Measurements from ENCODE around the gene RGSL1. TPM values are rescaled to one million over a fixed set of nuclear protein-coding genes. Genes with fewer than 3 reads are reported as not detected.

The RGSL1 gene
- total and polyA plus RNA-seq, 2 experiments from 2014 or later: not detected

DNA sequence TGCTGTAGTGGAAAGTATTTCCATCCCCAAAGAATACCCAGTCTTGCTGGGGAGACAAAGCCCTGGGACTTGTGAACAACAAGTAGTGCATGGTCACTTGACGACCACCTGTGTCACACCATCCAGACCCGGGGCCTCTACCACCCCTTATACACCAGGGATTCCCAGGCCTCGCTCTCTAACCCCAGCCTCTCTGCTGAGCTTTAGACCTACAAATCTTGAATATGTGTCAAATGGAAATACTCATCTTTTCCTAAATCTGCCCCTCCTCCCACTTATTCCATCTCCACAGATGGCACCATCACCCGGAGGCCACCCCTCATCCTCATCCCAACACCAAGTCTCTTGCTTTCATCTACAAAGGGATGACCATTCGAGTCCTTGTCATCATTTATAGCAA lies 140.0 kb downstream of the RGSL1 start:
- H2AFZ ChIP-seq: no peak overlapping the region
- H3K27ac ChIP-seq: peak overlapping the region; percentile 97
- H3K4me3 ChIP-seq: no peak overlapping the region
- H3K9me3 ChIP-seq (ENCODE audit: low read depth): no peaks in the 10 kb centered on the region
- H3K4me2 ChIP-seq: no peak overlapping the region
- peaks cover 2% of the 10 kb centered on the region for H3K4me1 ChIP-seq (ENCODE audit: insufficient read depth)
- no peaks in the 10 kb centered on the region for H3K9me2 ChIP-seq (replicated peaks; ENCODE audit: insufficient read depth)
- H3K36me3 ChIP-seq (replicated peaks; ENCODE audit: insufficient read depth, low read depth): no peaks in the 10 kb centered on the region
- H3K27me3 ChIP-seq: no peaks in the 10 kb centered on the region
- whole genome bisulfite sequencing (ENCODE audit: low lambda C conversion rate, missing lambda C conversion rate): 93% methylated on average over 5 of the region's 5 CpGs
- H4K20me1 ChIP-seq (ENCODE audit: insufficient read depth, poor library complexity, severe bottlenecking): no peaks in the 10 kb centered on the region
- TF ChIP-seq EZH2 (IDR thresholded peaks at IDR 0.05; ENCODE audit: borderline replicate concordance) (no peak), EZH2phosphoT487 (IDR thresholded peaks at IDR 0.05; ENCODE audit: low read depth, severe bottlenecking, unreplicated experiment) (no peak)
- TF ChIP-seq, protein P1, sequence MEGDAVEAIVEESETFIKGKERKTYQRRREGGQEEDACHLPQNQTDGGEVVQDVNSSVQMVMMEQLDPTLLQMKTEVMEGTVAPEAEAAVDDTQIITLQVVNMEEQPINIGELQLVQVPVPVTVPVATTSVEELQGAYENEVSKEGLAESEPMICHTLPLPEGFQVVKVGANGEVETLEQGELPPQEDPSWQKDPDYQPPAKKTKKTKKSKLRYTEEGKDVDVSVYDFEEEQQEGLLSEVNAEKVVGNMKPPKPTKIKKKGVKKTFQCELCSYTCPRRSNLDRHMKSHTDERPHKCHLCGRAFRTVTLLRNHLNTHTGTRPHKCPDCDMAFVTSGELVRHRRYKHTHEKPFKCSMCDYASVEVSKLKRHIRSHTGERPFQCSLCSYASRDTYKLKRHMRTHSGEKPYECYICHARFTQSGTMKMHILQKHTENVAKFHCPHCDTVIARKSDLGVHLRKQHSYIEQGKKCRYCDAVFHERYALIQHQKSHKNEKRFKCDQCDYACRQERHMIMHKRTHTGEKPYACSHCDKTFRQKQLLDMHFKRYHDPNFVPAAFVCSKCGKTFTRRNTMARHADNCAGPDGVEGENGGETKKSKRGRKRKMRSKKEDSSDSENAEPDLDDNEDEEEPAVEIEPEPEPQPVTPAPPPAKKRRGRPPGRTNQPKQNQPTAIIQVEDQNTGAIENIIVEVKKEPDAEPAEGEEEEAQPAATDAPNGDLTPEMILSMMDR (IDR thresholded peaks at IDR 0.05; ENCODE audit: poor library complexity): no peak
- no peaks in the 10 kb centered on the region for H3K79me2 ChIP-seq
- DNase-seq (ENCODE audit: low spot score): no peak

DNA sequence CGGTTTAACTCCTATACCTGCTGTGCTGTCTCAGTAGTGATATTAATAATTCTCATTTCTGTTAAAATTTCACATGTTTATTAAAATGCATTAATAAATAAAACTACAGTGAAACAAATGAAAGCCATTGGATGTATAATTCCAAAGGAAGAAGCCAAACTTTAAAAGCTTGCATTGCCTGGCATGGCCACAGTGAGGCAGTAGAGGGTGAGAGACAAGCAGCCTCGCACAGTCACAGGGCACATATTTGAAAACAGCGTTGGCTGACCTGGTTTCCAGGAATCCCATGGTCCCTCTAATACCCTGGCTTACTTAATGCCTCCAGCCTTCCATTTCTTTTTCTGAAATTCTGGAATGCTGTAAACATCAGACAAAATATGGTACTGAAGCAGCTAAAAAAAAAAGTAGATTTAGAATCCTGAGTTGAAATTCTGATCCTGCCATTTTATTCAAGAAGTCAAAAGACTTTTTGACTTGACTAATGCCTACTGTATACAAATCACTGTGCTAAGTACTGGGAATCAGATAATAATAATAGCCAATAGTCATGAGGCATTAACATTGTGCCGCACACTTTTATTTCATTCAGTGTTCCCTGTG lies 145.8 kb downstream of the RGSL1 start:
- H3K9me3 ChIP-seq (ENCODE audit: low read depth): no peaks in the 10 kb centered on the region
- peak; percentile 80 for DNase-seq (ENCODE audit: low spot score)

DNA sequence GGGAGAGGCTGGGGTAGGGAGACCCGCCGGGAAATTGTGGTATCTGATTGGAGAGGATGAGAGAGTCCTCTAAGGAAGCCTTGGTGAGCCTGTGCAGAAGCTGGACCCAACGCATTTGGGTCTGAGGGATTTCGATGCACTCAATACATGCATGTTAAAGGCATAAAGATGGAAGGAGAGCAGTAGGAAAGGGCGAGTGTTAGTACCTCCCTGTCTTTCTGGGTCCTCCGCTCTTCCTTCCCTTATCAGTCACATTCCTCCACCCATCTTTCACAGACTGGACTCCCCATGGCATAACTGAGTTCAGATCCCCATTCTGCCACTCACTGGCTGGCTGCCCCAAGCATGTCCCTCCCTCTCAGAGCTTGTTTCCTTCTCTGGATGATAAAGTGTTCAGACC lies 147.0 kb downstream of the RGSL1 start:
- Histone ChIP-seq H3K4me2 (no peak overlapping the region), H3K79me2 (no peaks in the 10 kb centered on the region), H3K36me3 (replicated peaks; ENCODE audit: insufficient read depth, low read depth) (no peaks in the 10 kb centered on the region), H3K27ac (no peak overlapping the region), H3K9me2 (replicated peaks; ENCODE audit: insufficient read depth) (no peaks in the 10 kb centered on the region), H3K27me3 (no peaks in the 10 kb centered on the region), H4K20me1 (ENCODE audit: insufficient read depth, poor library complexity, severe bottlenecking) (no peaks in the 10 kb centered on the region), H2AFZ (no peak overlapping the region), H3K4me3 (no peak overlapping the region), H3K9me3 (ENCODE audit: low read depth) (no peaks in the 10 kb centered on the region), H3K4me1 (ENCODE audit: insufficient read depth) (no peaks in the 10 kb centered on the region)
- WGBS (ENCODE audit: low lambda C conversion rate, missing lambda C conversion rate): 81% methylated on average over 6 of the region's 6 CpGs
- no peak for DNase-seq (ENCODE audit: low spot score)
- TF ChIP-seq EZH2 (IDR thresholded peaks at IDR 0.05; ENCODE audit: borderline replicate concordance): no peak
- TF ChIP-seq EZH2phosphoT487 (IDR thresholded peaks at IDR 0.05; ENCODE audit: low read depth, severe bottlenecking, unreplicated experiment): no peak
- TF ChIP-seq, protein P1 (IDR thresholded peaks at IDR 0.05; ENCODE audit: poor library complexity): no peak

More for the DNA sequence above, 145.8 kb downstream of the RGSL1 start:
- TF ChIP-seq, protein P1 (IDR thresholded peaks at IDR 0.05; ENCODE audit: poor library complexity): peak; percentile 79
- TF ChIP-seq EZH2phosphoT487 (IDR thresholded peaks at IDR 0.05; ENCODE audit: low read depth, severe bottlenecking, unreplicated experiment) (no peak), EZH2 (IDR thresholded peaks at IDR 0.05; ENCODE audit: borderline replicate concordance) (no peak)
- no peak overlapping the region for H3K4me2 ChIP-seq
- no peaks in the 10 kb centered on the region for H4K20me1 ChIP-seq (ENCODE audit: insufficient read depth, poor library complexity, severe bottlenecking)
- H3K36me3 ChIP-seq (replicated peaks; ENCODE audit: insufficient read depth, low read depth): no peaks in the 10 kb centered on the region
- H3K4me1 ChIP-seq (ENCODE audit: insufficient read depth): no peaks in the 10 kb centered on the region
- H3K79me2 ChIP-seq: no peaks in the 10 kb centered on the region
- no peaks in the 10 kb centered on the region for H3K27me3 ChIP-seq
- H3K4me3 ChIP-seq: no peak overlapping the region
- WGBS (ENCODE audit: low lambda C conversion rate, missing lambda C conversion rate): 38% methylated on average over 4 of the region's 4 CpGs
- no peaks in the 10 kb centered on the region for H3K9me2 ChIP-seq (replicated peaks; ENCODE audit: insufficient read depth)
- no peak overlapping the region for H3K27ac ChIP-seq
- no peak overlapping the region for H2AFZ ChIP-seq
